Left colon (tissue), 2 donors: ENCODE results near the gene CCDC142. TPM values are rescaled to one million over a fixed set of nuclear protein-coding genes. Genes with fewer than 3 reads are reported as not detected.
"Not testable (repeated sequence)": the region's sequence is repeated elsewhere in the genome, so short reads cannot be mapped to it uniquely, and the experiment has no call there.

Experiments
- ATAC-seq: fragments of 200-7000 bp; cut with Tn5 transposase; one replicate; pipeline ENCODE4 v1.9.1; 2020; ENCODE audit warnings: mild to moderate bottlenecking, moderate library complexity
- DNase-seq, 2 donors: peaks; one replicate each; pipeline ENCODE4 v3.0.0-alpha.2; 2020
- intact Hi-C, 2 donors: fragments of 100-400 bp; cut with DNase I in 1 of 2; cut with micrococcal nuclease in 1 of 2; formaldehyde crosslinking; loops; one replicate each; pipeline versions ENCODE4 v1.11.2 to v1.14.0; 2022; cut with DNase I, micrococcal nuclease
- total RNA-seq, 2 donors: library from RNA; stranded (reverse); fragmentation: NEBNext Ultra II Directional; extraction: Animal tissue kit (Norgen Biotek cat#: 25700); gene quantifications; one replicate each; pipeline ENCODE4 v1.2.1, GENCODE V29; 2021
- donor health status: DM: no; HTN: no; CAD: no.
- donor health status: DM: yes; HTN: yes; CAD: no.

The CCDC142 gene
- total RNA-seq, 2 donors from 2014 or later = 22.4 to 23.9 TPM

DNA sequence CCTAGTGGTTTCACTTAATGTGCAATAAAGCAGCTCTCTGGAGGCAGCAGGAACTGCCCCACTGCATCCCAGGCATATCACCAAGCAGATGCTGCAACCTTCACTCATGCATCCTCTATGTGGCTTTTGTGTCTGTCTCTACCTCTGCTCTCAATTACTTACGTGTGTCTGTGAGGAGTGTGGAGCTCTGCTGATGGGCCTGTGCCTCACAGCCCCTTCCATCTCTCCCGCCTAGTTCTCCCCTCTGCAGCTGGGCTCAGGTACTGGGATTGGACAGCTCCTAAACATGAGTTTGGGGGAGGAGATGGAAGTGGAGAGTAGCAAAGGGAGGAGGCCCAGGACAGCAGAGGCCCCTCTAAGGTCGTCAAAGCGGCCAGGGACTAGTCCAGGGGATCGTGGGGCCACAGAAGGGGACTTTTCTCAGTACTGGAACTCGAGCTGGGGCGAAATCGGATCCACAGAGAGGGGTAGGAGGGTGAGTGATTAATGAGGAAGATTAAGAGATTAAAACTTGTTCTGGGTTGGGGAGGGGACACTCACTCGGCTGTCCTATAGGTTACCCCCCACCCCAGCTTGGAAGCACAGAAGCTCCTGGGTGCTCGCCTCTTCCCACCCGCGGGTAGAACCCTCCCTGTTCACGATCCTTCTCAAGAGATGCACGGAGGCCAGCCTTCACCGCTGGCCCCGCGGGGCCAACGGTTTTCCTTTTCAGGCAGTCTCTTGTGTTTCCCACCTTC, 18.7 kb upstream of the CCDC142 start:
- no peak for DNase-seq

DNA sequence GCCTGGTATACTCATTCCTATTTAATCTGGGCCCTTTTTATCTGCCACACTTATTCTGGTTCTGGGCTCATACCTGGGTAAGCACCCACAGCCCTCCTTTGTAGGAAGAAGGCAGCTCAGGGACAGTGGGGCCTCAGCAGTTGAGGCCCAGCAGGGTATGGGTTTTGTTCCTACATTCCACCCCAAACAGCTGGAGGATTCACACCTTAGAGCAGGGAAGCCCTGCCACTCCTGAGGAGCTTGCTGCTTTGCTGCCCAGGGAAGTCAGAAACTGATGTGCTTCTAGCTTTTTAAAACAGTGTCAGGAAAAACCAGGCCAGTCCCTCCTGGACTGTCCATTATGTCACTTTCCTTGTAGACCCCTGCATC, 17.8 kb upstream of the CCDC142 start:
- DNase-seq (no peak), ATAC-seq (no peak)
- intact Hi-C loops = no loop called here

More for the DNA sequence above, 18.7 kb upstream of the CCDC142 start:
- intact Hi-C loops = no loop called here
- no peak for ATAC-seq

DNA sequence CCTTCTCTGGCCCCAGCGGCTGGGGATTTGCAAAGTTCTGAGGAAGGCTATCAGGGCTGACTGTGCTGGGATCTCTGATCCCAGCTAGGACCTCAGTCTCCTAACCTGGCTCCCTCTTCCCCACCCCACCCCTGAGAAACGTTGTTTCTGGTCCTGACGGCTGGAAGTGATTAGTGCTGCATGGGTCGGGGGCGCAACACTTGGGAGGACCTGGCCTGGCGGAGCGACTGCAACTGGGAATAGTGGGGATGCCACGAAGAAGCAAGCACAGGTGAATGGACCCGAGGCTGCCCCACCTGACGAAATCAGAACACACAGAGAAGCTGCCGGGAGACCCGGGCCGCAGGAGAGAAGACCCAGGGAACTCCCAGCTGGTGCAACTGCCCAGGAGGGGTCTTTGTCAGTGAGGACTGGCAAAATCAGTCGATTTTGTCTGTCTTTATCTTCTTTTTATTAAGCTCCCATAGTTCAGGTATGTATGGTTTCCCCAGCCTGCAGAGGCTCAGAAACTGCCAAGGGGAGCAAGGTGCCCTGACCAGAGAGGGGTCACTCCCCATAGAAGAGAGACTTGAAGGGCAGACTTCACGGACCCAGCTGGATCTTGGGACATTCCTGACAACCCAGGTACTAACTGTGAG, 17.3 kb upstream of the CCDC142 start:
- intact Hi-C loops = no loop called here
- no peak for ATAC-seq
- no peak for DNase-seq

DNA sequence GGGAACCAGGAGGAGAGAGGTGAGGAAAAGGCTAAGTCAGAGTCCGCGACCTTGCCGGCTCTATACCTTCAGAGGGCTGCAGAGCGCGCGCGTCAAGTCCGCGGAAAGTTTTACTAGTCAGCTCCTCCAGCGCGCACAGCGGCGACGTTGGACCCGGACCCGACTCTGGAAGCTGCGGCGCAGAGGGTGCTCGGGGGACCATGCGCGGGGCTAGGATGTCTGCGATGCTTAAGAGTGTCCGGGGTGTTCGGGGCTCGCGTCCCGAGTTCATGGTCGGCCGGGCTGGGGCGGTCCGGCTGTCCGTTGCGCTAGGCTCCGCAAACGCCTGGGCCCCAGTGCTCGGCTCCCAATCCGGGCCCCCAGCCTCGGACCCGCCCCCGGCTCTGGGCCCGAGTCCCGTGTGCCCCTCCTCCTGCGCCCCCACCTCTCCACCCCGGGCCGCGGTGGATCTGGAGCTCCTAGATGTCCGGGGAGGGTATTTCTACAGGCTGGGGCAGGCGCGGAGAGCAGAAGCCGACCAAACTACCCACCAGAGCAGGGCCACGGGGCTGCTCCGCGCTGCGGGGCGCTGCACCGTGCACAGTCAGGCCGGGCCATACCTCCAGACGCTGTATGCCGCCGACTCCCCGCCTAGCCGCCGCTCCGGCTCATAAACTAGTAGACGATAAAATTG, 16.6 kb upstream of the CCDC142 start, which contains the start of gene LBX2:
LBX2 (minus strand) TSS at position 337 of the 673 bp plus-strand sequence; CDS start at position 271, 66 bp downstream.
- peak; percentile 10 for ATAC-seq
- intact Hi-C loops = no loop called here

DNA sequence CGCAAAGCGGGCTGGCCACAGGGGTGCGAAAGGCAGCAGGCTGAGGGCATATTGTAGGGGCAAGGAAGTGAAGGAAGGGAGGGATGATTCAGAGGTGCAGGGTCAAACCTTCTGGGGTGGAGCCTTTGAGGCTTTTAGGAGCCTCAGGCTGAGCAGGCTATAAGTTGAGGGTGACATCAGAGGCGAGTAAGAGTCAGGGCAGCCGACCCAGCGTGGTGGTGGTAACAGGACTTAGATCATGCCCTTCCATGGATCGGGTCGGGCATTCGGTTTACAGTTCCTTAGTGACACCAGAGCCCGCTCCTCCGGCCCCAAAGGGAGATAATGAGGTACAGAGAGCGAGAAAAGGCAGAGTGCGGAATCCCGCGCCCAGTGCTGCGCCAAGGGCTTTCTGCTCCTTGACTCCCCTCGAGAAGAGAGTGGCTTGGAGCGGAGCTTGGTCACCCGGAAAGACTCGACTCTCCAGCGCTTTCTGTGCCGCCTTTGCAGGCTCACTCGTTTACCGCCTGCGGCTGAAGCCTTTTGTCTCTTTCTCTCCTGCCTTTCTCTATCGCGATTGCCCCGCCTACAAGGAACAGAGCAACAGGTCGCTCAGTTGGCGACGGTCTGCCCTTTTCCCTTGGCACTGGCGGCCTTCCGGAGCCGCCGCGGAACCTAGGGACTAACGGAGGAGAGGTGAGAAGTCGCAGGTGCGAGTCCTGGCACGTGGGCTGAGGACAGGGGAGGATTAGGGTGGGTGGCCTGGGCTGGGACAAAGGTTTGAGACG, 15.9 kb upstream of the CCDC142 start:
- ATAC-seq = peak; percentile 16
- DNase-seq = peak in 1 of 2 donors; percentile 22

More for the DNA sequence above, 16.6 kb upstream of the CCDC142 start, which contains the start of gene LBX2:
- DNase-seq = peak in 1 of 2 donors; percentile 57

DNA sequence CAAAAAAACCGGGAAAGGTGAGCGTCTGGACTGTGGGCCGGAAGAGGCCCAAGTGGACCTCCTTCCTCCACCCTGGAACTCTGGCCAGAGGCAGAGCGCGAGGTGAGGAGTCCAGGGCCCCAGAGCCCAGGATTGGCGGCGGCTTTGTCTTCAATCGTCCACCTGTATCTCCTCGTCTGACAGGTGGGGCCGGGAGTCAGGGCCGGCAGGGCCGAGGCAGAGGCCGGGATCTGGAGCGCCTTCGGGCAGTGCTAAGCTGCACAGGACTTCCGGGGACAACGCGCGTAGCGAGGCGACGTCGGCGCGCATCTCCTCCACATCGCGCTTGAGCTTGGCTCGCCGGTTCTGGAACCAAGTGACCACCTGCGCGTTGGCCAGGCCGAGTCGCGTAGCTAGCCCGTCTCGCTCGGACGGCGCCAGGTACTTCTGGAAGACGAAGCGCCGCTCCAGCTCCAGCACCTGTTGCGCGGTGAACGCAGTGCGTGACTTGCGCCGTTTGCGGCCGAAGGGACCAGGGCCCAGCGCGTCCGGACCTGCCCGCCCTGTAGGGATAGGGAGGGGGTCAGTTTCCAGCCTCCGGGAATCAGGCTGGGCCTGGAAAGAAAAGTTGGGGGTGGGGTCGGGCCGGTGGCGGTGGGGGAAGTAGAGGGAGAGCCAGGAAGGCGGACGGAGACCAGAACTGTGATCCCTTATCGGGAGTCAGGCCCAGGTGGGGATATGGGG, 15.1 kb upstream of the CCDC142 start:
- DNase-seq (peak in 1 of 2 donors; percentile 59), ATAC-seq (peak; percentile 46)
- intact Hi-C loops = no loop called here

More for the DNA sequence above, 15.9 kb upstream of the CCDC142 start:
- intact Hi-C loops = no loop called here

DNA sequence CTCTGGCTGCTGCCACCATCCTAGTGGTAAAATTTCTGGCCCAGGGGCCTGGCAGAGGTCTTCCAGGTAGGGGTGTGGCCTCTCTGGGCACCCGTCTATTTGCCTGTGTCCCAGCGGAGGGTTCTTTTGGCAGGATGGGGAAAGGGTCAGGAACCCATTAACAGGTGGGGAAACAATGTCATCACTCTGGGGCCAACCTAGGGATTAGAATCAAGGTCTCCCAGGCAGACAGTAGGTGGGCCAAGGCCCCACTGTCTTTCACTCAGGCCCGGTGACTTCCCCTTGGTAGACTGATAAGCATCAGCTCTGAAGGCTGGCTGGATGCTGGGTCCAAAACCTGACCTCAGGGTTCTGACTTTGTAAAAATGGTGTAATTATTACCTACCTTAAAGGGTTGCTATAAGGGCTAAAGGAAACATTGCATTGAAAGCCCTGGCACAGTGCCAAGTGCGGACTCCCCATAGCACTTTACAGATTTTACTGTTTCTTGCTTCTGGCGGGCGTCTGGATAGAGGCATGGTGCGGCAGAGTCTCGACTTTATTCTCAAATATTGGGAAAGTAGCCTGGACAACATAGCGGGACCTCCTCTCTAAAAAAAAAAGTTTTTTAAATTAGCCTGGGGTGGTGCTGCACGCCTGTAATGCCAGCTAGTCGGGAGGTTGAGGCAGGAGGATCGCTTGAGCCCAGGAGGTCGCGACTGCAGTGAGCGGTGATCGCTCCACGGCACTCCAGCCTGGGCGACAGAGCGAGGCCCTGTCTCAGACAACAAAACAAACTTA, 14.4 kb upstream of the CCDC142 start:
- DNase-seq (no peak), ATAC-seq (no peak)
- intact Hi-C loops = no loop called here

DNA sequence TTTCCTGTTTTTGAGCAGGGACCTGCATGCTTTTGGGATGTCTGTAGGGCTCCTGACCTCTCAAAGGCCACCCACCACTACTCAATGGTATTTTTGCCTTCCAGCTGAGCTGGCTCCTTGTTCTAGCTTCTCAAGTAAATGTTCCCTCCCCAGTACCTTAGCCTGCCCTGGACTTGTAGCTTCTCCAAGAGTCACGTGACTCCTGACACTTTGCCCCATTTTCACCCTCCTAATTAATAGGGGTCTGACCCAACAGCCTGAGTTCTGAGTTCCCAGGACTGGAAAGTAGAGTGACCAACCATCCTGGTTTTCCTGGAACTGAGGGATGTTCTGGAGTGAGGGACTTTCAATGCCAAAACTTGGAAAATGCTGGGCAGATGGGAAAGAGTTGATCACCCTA, 12.6 kb upstream of the CCDC142 start:
- intact Hi-C loops = no loop called here
- DNase-seq = no peak
- no peak for ATAC-seq

DNA sequence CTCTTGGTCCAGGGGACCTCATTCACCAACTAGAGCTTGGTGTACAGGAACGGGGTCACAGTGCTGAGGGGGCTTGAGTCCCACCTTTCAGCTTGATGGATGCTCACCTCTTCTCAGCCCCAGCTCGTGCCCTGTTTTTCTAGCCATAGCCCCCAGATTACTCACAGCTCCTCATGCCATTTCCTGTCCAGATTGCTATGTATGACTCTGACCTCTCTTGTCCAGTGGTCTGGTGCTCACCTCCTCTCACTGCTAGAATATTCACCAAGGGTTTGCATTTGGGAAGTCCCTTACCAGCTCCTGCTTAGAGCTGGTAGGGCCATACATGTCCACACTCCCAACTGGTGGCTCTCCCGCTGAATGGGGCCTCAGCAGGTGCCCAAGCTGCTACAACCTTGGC, 10.7 kb upstream of the CCDC142 start:
- intact Hi-C loops = no loop called here
- no peak for DNase-seq
- no peak for ATAC-seq

DNA sequence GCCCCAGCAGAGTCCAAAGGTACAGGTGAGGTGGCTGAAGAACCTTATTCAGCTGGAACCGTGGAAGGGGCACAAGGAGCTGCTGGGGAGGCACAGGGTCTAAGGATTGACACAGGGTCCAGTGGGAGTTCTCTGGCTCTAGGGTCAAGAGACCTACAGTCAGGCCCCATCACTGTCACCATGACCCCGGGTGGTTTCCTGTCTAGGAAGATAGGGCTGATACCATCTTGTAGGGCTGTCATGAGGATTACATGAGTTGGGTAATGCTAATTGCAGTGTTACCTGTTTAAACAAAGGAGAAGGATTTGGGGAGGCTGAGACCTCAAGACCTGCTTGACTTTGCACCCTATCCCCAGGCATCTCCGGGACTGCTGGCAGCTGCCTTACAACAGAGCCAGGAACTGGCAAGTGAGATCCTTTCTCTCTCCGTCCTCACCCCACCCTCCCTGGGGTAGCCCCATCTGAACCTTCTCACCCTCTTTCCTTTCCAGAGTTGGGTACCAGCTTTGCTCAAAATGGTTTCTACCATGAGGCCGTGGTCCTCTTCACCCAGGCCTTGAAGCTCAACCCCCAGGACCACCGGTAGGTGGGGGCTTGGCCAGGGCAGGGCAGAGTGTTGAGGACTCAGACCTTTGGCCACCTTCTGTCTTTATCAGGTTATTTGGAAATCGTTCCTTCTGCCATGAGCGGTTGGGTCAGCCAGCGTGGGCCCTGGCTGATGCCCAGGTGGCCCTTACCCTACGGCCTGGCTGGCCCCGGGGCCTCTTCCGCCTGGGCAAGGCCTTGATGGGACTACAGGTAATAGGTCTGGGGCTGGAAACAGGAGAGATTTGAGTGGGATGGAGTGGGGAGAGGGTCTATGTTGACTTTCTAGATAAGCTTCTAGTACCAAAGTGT, 9.1 kb upstream of the CCDC142 start:
- no peak for DNase-seq
- ATAC-seq = no peak
- intact Hi-C loops = no loop called here

DNA sequence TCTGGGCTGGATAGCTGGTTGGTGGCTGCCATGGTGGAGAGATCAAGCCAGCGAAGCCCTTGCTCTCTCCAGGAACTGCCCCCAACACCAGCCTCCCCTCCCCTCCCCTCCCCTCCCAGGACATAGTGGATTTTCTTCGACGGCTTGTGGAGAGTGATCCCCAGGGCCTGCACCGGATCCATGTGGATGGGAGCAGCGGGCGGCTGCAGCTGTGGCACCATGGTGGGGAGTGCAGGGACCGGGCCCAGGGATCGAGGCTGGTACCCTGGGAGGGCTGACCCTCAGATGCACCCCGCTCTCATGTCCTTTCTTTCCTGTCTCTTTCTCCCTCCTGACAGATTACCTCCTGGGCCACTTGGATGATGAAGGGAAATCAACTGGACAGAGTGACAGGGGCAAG, 7.1 kb upstream of the CCDC142 start:
- intact Hi-C loops = no loop called here
- DNase-seq (no peak), ATAC-seq (no peak)

DNA sequence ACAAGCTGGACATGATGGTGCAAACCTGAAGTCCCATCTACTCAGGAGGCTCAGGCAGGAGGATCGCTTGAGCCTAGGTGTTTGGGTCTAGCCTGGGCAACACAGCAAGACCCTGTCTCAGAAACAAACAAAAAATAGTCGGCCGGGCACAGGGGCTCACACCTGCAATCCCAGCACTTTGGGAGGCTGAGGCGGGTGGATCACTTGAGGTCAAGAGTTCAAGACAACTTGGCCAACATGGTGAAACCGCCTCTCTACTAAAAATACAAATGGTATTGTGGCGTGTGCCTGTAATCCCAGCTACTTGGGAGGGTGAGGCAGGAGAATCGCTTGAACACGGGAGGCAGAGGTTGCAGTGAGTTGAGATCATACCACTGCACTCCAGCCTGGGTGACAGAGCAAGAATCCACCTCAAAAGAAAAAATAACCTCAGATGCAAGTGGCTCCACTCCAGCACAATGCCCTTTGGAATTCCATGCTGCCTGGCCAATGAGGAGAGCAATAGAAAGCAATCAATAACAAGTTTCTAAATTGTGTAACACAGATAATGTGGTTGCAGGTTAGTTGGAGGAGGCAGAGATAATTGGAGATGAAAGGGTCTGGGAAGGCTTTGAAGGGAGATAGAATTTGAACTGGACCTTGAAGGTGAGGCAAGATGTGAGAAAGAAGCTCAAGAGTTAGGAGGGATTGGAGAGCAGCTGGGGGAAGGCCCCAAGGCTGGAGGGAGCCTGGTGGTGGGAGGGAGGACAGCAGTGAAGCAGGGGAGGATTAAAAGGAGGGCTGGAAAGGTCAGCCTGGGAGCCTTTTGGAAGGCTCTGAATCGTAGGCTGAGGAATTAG, 6.1 kb upstream of the CCDC142 start:
- ATAC-seq (no peak), DNase-seq (no peak)
- intact Hi-C loops = no loop called here

DNA sequence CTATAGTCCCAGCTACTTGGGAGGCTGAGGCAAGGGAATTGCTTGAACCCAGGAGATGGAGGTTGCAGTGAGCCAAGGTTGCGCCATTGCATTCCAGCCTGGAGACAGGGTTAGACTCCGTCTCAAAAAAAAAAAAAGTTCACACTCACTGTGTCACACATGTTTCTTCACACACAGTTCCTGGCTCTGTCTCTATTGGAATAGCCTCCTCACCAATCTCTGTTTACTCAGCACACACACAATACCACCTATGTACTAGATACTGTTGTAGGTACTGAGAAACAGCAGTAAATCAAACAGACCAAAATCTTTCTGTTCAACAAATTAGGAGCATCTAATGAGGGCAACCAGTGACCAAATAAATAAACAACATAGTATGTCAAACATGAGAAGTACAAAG, 3.3 kb upstream of the CCDC142 start:
- DNase-seq (no peak), ATAC-seq (no peak)
- intact Hi-C loops = no loop called here

DNA sequence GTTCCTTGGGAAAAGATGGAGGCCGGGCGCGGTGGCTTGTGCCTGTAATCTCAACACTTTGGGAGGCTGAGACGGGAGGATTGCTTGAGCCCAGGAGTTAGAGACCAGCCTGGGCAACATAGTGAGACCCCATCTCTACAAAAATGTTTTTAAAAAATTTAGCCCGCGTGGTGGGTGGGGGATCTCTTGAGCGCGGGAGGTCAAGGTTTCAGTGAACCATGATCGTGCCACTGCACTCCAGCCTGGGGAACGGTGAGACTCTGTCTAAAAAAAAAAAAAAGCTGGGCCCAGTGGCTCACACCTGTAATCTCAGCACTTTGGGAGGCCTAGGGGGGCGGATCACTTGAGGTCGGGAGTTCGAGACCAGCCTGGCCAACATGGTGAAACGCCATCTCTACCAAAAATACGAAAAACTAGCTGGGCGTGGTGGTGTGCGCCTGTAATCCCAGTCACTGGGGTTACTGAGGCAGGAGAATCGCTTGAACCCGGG, 922 bp upstream of the CCDC142 start:
- intact Hi-C loops = loop anchor here (2.0 to 5.0 kb wide), 2 partner anchors 104 to 105 kb away; no protein-coding TSS in a partner anchor
- not testable (repeated sequence) for DNase-seq, ATAC-seq

DNA sequence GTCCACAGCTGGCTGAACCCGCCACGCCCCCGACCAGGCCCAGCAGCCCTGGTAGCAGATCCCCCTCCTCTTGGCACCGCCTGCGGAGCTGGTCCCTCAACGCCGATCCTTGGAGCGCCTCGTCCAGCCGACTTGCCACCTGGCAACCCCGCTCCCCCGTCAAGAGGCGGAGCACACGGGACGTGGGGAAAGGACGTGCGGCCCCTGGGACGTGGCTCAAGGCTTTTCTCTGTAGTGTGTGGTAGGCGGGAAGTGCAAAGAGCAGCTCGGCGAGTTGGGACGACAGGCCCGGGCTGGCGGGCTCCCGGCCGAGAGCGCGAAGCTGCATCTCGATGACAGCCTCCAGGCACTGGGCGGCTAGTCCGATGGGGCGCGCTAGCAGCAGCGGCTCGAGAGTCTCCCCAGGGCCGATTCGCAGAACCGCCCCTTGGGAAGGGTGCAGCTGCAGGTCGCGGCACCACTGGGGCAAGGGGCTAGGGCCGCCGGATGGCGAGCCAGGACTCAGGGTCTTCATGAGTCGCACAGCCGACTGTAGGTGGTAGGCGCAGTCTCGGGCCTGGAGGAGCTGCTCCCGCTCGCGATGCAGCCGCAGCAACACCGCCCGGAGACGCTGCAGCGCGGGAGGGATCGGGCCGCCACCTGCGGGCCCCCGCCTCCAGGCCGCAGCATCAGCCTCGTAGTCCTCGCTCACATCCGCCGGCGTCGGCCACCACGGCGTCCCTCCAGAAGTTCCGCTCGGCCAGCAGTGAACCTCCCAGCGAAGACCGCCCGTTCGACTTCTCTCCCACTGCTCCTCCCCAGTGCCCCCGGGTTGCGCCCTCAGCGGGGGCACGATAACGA, 617 bp downstream of the CCDC142 start:
- DNase-seq = peak in 1 of 2 donors; percentile 43
- intact Hi-C loops = loop anchor here in 1 of 2 donors (5.0 kb wide), 1 partner anchor 105 kb away; no protein-coding TSS in a partner anchor
- peak; percentile 53 for ATAC-seq
